ENCODE measurements around the gene TCP11L2.

GRCh38 chr12:106292339-106292738 is 10.2 kb upstream of the TCP11L2 start:
- TF ChIP-seq POLR2A (IDR thresholded peaks at IDR 0.05) (no peak), POLR2AphosphoS5 (IDR thresholded peaks at IDR 0.05) (no peak)
- TF ChIP-seq, protein P1, sequence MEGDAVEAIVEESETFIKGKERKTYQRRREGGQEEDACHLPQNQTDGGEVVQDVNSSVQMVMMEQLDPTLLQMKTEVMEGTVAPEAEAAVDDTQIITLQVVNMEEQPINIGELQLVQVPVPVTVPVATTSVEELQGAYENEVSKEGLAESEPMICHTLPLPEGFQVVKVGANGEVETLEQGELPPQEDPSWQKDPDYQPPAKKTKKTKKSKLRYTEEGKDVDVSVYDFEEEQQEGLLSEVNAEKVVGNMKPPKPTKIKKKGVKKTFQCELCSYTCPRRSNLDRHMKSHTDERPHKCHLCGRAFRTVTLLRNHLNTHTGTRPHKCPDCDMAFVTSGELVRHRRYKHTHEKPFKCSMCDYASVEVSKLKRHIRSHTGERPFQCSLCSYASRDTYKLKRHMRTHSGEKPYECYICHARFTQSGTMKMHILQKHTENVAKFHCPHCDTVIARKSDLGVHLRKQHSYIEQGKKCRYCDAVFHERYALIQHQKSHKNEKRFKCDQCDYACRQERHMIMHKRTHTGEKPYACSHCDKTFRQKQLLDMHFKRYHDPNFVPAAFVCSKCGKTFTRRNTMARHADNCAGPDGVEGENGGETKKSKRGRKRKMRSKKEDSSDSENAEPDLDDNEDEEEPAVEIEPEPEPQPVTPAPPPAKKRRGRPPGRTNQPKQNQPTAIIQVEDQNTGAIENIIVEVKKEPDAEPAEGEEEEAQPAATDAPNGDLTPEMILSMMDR (IDR thresholded peaks at IDR 0.05), result no peak
